HT1080 (cell line): ENCODE measurements around the gene MRPS9. TPM values are rescaled to one million over a fixed set of nuclear protein-coding genes. Genes with fewer than 3 reads are reported as not detected.
A peak's percentile ranks its signal among the peaks of the same experiment; 100 is the strongest.

Experiments used
- DNase-seq: peaks from one replicate; pipeline ENCODE4 v3.0.0-alpha.2; 2015; ENCODE audit warnings: low read depth
- polyA plus RNA-seq, 2 experiments: library from polyadenylated mRNA; depleted of rRNA; stranded (reverse); fragments of >200 nt; gene quantifications; 2 replicates each; pipeline ENCODE4 v1.2.3, GENCODE V29; 2015
- total RNA-seq: library from RNA; depleted of rRNA; stranded (reverse); fragments of >200 nt; shearing (Covaris generic); gene quantifications from 2 replicates; pipeline ENCODE4 v1.2.3, GENCODE V29; 2014; rRNA removed

The MRPS9 gene
- 36.7 and 43.9 TPM in 2 replicates for total RNA-seq
- polyA plus RNA-seq (2015; cell fraction: cytosol; rRNA removed) = 40.6 and 40.9 TPM in 2 replicates
- polyA plus RNA-seq (2015; cell fraction: nucleus; rRNA removed) = 40.4 and 49.9 TPM in 2 replicates

DNA sequence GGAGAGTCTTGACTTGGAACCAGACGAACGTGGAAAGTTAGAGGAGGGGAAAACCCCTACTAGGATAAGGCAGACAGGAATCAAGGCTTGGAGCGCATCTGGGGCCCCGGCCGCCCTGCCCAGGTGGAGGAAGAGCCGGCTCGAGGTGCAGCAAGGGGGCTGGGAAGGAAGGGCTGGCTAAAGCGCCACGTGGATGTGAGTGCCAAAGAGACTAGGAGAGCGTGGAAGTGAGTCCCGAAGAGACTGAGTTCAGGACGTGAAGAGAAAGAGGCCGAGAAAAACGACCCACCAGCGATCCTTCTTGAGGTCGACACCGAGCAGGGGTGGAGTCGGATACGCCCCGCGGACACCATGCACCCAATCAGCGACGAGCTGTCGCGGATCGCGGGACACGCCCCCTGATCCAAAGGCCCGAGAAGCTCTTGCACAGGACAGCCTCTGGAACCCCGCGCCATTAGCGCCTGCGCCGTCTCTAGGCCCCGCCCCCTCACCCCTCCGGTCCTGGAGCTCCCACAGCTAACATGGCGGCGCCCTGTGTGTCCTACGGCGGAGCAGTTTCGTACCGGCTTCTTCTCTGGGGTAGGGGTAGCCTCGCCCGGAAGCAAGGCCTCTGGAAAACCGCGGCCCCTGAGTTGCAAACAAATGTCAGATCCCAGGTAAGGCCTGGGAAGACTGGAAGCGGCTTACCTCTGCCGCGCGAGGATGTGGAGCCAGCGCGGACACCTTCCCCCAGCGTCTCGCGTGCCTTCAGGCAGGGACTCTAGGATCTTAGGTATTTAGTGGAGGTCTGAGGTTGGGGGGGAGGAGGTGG is at the start of gene MRPS9:
TSS of gene MRPS9 (plus strand) at position 498 of the 811 bp plus-strand sequence. CDS start at position 522, 24 bp downstream.
- DNase-seq = peak; percentile 95

- DNase-seq = no peak
Observed at GRCh38 chr2:105005181-105005951, 32.5 kb upstream of the MRPS9 start.

GRCh38 chr2:105007367-105007766 is 30.5 kb upstream of the MRPS9 start:
- DNase-seq = no peak

DNA sequence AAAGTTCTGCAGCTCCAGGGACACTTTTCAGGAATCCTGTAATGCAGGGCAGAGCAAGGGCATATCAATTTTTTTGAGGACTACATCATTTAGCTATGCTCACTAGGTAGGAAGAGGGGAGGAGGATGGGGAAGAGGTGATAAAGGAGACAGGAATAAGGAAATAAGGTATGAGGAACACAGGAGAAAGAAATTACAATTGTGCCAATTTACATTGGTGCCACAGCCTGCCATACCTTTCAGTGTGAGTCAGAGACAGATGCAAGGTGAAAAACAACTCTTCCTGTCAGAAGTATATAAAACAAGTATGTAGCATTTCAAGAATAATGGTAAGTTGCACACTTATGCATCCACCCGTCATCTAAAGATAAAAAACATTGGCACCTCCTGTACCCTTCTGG is 5.4 kb upstream of the MRPS9 start:
- no peak for DNase-seq

- no peak for DNase-seq
Observed at GRCh38 chr2:105034170-105034569, 3.7 kb upstream of the MRPS9 start.

DNA sequence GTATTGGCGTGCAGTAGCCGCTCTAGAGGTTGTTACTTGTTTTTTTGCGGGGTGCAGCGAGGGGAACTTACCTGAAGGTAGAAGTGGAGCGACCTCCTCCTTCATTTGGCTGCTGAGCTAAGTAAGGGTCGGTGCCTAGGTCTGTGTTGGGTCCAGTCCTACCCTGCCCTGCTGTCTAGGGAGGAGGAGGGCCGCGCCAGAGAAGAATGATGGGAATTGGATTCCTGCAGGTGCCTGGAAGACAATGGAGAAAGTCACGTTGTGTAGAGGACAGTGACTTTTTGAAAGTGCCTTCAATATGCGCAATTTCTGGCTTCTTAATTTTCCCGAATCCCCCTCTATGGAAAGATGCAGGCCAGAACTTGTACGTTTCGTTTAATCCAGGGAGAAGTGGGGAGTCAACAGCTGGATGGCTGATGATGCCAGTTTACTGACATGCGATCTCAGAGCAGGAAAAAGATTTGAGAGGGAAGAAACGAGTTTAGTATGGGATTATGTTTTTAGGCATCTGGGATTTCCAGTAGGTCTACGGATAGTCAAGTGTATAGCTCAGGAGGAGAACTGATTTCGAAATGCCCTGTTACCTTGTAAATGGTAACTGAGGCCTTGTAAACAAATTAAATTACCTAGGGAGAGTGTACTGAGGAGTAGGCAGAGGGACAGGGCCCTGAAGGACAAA is 653 bp downstream of the MRPS9 start:
- no peak for DNase-seq

DNA sequence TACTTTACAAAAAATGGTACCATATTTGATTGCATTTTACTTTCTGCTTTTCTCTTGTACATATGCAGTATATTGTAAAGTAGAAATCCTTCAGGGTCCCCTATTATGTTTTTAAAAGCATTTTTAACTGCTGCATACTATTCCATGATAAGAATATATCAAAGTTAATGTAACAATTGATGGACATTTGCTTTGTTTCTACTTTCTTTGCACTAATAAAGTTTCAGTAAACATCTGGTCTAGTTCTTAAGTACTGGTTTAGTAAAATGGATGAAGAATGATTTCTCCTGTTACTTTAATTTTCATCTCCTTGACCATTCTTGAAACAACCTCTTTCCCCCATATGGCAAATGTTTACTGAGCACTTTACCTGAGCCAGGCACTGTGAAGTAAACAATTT is 1.7 kb downstream of the MRPS9 start:
- no peak for DNase-seq

DNA sequence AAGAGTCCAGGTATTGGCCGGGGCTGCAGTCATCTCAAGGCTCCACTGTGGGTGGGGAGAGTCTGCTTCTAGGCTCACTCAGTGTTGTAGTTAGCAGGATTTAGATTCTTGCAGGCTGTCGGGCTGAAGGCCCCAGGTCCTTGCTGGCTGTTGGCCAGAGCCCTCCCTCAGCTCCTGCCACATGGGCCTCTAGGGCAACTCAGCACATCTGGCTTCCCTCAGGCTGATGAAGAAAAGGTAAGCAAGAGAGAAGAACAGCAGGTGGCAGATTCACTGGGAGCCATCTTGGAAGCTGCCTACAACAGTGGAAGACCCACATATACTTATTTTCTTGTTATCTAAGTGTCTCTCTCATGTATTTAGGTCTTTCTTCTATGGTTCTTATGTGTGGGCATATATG is 4.3 kb downstream of the MRPS9 start:
- no peak for DNase-seq

DNA sequence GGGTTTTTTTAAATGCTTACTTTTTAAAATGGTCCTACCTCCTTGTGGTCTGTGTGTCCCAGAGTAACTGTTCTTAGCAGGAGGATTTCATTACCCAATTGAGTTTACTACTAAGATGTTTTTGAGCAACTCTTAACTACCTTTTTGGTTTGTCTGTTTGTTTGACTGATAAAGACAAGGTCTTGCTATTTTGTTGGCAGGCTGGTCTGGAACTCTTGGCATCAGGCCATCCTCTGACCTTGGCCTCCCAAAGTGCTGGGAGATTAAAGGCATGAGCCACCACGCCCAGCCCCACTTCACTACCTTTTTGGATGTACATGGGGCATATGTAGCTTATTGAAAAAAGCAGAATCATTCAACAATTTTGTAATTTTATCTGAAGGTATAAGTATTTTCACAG is 14.9 kb downstream of the MRPS9 start:
- DNase-seq = no peak

GRCh38 chr2:105055613-105056012 is 17.7 kb downstream of the MRPS9 start:
- DNase-seq = no peak

- no peak for DNase-seq
Observed at GRCh38 chr2:105056245-105056644, 18.4 kb downstream of the MRPS9 start.

GRCh38 chr2:105057005-105057404 is 19.1 kb downstream of the MRPS9 start:
- DNase-seq = no peak

GRCh38 chr2:105061560-105061959 is 23.7 kb downstream of the MRPS9 start:
- DNase-seq = no peak

DNA sequence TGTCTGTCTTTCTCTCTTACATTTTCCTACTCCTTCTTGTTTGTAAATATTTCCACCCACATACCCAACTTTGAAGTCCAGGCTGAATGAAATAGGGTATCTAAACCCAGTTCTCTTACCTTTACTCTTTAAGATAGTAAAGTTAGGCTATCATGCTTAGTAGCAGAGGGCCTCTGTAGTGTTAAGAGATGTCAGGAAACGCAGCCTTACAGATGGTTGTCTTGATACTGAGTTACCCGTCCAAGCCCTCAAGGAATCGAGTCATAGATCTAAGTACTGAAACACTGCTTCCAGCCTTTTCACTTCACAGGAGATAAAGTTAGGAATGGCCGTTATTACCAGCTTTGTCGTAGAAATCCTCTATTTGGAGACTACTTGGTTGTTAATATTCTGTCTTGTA is 24.3 kb downstream of the MRPS9 start:
- DNase-seq = no peak

DNA sequence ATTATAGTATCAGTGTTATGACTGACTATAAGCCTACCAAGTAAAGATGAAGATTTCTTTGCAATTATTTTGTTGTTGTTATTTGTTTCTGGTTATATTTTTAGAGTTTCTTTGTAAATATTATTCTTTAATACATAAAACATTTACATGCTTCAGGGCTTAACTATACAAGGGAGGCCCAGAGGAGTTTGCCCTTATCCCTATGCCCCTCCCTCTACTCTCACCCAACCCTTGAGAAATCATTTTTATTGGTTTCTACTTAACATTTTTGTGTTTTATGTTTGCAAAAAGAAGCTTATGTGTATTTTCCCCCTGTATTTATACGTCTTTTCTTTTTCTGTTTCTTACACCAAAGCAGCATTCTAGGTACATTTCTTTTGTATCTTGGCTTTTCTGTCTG is 30.5 kb downstream of the MRPS9 start:
- DNase-seq = no peak

DNA sequence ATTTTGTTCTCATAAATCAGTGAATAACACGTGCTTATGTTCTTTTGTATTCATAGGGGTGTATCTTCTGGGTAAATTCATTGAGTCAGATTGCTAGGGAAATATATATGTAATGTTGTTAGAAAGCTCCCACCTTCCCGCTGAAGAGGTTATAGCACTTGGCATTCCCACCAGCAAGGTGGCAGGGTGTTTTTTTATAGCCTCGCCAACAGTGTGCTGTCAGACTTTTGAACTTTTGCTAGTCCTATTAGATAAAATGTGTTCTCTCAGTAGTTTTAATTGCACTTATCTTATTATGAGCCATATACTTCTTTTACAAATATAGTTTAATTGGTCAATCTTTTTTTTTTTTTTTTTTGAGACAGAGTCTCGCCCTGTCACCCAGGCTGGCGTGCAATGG is 31.0 kb downstream of the MRPS9 start:
- DNase-seq = no peak

- no peak for DNase-seq
Observed at GRCh38 chr2:105070010-105070865, 32.4 kb downstream of the MRPS9 start.

DNA sequence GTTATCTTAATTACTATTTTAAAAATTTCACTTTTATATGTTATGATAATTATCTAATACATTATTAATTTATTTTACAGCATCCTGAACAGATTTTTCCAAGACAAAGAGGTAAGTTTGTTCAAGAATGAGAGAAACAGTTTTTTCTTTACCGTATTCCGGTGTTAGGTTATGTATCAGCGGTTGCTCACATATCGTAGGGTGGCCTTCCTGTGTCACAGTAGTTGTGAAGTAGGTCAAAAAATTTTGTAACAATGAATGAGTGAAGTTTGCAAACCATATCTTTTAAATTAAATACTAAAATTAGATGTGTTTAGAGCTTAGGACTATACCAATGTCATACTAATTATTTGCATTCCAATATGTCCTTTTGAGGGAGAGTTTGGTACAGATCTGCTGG is 33.5 kb downstream of the MRPS9 start:
- DNase-seq = no peak

GRCh38 chr2:105072039-105072438 is 34.2 kb downstream of the MRPS9 start:
- DNase-seq = no peak

- DNase-seq = no peak
Observed at GRCh38 chr2:105073591-105073990, 35.7 kb downstream of the MRPS9 start.

GRCh38 chr2:105076121-105076520 is 38.3 kb downstream of the MRPS9 start:
- no peak for DNase-seq
